Measurements from ENCODE around the gene GRIN2A. TPM values are rescaled to one million over a fixed set of nuclear protein-coding genes. Genes with fewer than 3 reads are reported as not detected.

GRIN2A gene
- polyA plus RNA-seq, 1 donor from 2014 or later = 0.11 TPM

- Histone ChIP-seq H3K9me3 (ENCODE audit: low read length) (no peaks in the 10 kb centered on the region), H3K27me3 (ENCODE audit: insufficient read depth, low read depth, low read length) (no peaks in the 10 kb centered on the region), H3K36me3 (ENCODE audit: insufficient read depth, low read length) (no peaks in the 10 kb centered on the region), H3K27ac (ENCODE audit: low read length) (no peak overlapping the region), H3K9me2 (ENCODE audit: insufficient read depth, low read length) (no peaks in the 10 kb centered on the region), H3K9ac (ENCODE audit: low read length) (no peak overlapping the region), H2AFZ (ENCODE audit: low read depth, low read length) (no peak overlapping the region), H3K4me2 (ENCODE audit: low read length) (no peak overlapping the region), H3K79me2 (replicated peaks; ENCODE audit: insufficient read depth, low read length) (no peaks in the 10 kb centered on the region), H3F3A (ENCODE audit: insufficient read depth, low read length, poor library complexity, severe bottlenecking) (no peaks in the 10 kb centered on the region), H3K4me3 (ENCODE audit: low read length) (no peak overlapping the region), H4K20me1 (ENCODE audit: insufficient read depth) (no peaks in the 10 kb centered on the region)
- TF ChIP-seq REST (IDR thresholded peaks at IDR 0.05; ENCODE audit: borderline replicate concordance) = no peak
- TF ChIP-seq EP300 (conservative IDR thresholded peaks at IDR 0.05; ENCODE audit: poor library complexity, severe bottlenecking) = no peak
- no peak for TF ChIP-seq MXI1 (conservative IDR thresholded peaks at IDR 0.05; ENCODE audit: poor library complexity, severe bottlenecking)
- TF ChIP-seq CTCF (IDR thresholded peaks at IDR 0.05; ENCODE audit: poor library complexity, severe bottlenecking) = no peak
- TF ChIP-seq POLR2AphosphoS5 (IDR thresholded peaks at IDR 0.05) = no peak
- TF ChIP-seq SMC3 (conservative IDR thresholded peaks at IDR 0.05; ENCODE audit: poor library complexity) = no peak
- no peak for TF ChIP-seq TAF1 (IDR thresholded peaks at IDR 0.05; ENCODE audit: low read depth)
- no peak for TF ChIP-seq EZH2 (IDR thresholded peaks at IDR 0.05; ENCODE audit: borderline replicate concordance, insufficient read depth, low read length, poor library complexity, severe bottlenecking)
- no peak for TF ChIP-seq RAD21 (conservative IDR thresholded peaks at IDR 0.05)
Observed at GRCh38 chr16:10114409-10114808, 67.8 kb downstream of the GRIN2A start.

GRCh38 chr16:10113248-10113647 lies 69.0 kb downstream of the GRIN2A start:
- TF ChIP-seq EZH2 (IDR thresholded peaks at IDR 0.05; ENCODE audit: borderline replicate concordance, insufficient read depth, low read length, poor library complexity, severe bottlenecking) (no peak), TAF1 (IDR thresholded peaks at IDR 0.05; ENCODE audit: low read depth) (no peak), REST (IDR thresholded peaks at IDR 0.05; ENCODE audit: borderline replicate concordance) (no peak), RAD21 (conservative IDR thresholded peaks at IDR 0.05) (no peak), POLR2AphosphoS5 (IDR thresholded peaks at IDR 0.05) (no peak), MXI1 (conservative IDR thresholded peaks at IDR 0.05; ENCODE audit: poor library complexity, severe bottlenecking) (no peak), SMC3 (conservative IDR thresholded peaks at IDR 0.05; ENCODE audit: poor library complexity) (no peak), EP300 (conservative IDR thresholded peaks at IDR 0.05; ENCODE audit: poor library complexity, severe bottlenecking) (no peak), CTCF (IDR thresholded peaks at IDR 0.05; ENCODE audit: poor library complexity, severe bottlenecking) (no peak)
- Histone ChIP-seq H3K4me3 (ENCODE audit: low read length) (no peak overlapping the region), H3K9ac (ENCODE audit: low read length) (no peak overlapping the region), H3F3A (ENCODE audit: insufficient read depth, low read length, poor library complexity, severe bottlenecking) (no peaks in the 10 kb centered on the region), H3K9me3 (ENCODE audit: low read length) (no peaks in the 10 kb centered on the region), H3K9me2 (ENCODE audit: insufficient read depth, low read length) (no peaks in the 10 kb centered on the region), H4K20me1 (ENCODE audit: insufficient read depth) (no peaks in the 10 kb centered on the region), H3K27ac (ENCODE audit: low read length) (no peak overlapping the region), H3K79me2 (replicated peaks; ENCODE audit: insufficient read depth, low read length) (no peaks in the 10 kb centered on the region), H3K4me2 (ENCODE audit: low read length) (no peak overlapping the region), H2AFZ (ENCODE audit: low read depth, low read length) (no peak overlapping the region), H3K36me3 (ENCODE audit: insufficient read depth, low read length) (no peaks in the 10 kb centered on the region), H3K27me3 (ENCODE audit: insufficient read depth, low read depth, low read length) (no peaks in the 10 kb centered on the region)
